Measurements from ENCODE around the gene PDE7B.
A peak's percentile ranks its signal among the peaks of the same experiment; 100 is the strongest.

PDE7B gene

GRCh38 chr6:135851442-135852271 lies at the start of gene PDE7B:
PDE7B (plus strand) TSS chr6:135851701.
- peak; percentile 35 for DNase-seq (ENCODE audit: low spot score)

DNA sequence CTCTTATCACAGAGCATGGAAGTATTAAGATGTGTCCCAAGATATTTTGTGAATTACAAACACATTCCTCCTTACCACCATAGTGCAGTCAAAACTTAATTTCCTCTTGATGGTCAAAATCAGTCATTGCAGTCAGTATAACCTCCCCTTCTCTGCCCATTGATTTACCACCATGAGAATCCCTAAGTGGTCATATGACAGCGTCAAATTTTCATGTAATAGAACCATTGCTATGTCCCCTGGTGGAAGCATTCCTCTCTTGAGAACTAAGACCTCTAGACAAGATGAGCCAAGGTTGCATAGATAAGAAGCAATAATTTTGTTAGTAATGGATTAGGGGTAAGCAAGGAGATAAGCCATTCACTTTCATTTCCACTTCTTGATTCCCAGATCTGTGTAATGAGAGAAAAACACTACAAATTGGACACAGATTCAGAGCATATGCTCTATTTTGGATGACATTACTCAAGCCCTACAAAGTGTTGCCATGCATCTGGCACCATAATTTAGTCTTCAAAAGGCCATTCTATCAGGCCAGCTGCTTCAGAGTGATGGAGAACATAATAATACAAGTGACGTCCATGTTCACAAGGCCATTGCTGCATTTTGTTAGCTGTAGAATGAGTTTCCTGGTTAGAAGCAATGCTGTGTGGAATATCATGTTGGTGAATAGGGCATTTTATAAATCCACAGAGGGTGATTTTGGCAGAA lies 49.6 kb upstream of the PDE7B start:
- no peak for DNase-seq (ENCODE audit: low spot score)

GRCh38 chr6:135810486-135810885 lies 41.0 kb upstream of the PDE7B start:
- no peak for DNase-seq (ENCODE audit: low spot score)

DNA sequence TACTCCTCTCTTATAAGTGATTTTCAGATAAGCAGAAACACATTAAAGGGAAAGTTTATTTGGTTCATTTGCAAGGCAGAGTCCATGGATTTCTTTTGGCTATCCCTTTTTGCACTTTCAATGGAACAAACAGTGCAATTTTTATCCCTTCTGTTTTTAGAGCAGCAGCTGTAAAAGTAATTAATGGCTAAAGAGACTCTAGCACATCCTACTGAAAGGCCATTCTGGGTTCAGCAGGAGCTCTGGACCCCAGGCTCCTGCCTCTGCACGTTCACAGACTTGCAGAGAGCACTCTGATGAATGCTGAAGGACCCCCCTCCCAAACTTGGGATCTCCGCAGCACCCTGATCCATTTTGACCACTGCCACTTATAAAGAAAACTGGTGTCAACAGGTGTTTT lies 40.3 kb upstream of the PDE7B start:
- DNase-seq (ENCODE audit: low spot score), result no peak

GRCh38 chr6:135811644-135812526 lies 39.6 kb upstream of the PDE7B start:
- no peak for DNase-seq (ENCODE audit: low spot score)

GRCh38 chr6:135813401-135813800 lies 38.1 kb upstream of the PDE7B start:
- DNase-seq (ENCODE audit: low spot score), result no peak

- DNase-seq (ENCODE audit: low spot score), result no peak
These were observed 37.5 kb upstream of the PDE7B start for GRCh38 chr6:135814043-135814442.

GRCh38 chr6:135815216-135815615 lies 36.3 kb upstream of the PDE7B start:
- DNase-seq (ENCODE audit: low spot score), result no peak

DNA sequence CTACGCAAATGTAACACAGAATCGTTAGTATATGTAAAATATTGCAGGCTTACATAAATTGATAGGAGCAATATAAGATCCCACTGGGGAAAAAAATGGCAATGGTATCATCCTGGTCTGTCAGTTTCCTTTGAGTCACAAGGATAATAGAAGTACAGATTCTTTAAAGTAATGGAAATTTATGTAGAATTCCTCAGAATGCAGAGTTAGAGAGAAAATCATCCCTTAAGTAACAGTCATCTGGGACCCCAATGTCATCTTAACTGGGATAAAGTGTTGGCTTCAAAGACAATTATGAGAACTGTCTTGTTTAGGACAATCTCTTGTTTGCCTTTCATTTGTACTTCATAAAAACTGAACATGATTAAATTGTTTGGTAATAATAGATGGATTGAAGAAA lies 34.5 kb upstream of the PDE7B start:
- no peak for DNase-seq (ENCODE audit: low spot score)

DNA sequence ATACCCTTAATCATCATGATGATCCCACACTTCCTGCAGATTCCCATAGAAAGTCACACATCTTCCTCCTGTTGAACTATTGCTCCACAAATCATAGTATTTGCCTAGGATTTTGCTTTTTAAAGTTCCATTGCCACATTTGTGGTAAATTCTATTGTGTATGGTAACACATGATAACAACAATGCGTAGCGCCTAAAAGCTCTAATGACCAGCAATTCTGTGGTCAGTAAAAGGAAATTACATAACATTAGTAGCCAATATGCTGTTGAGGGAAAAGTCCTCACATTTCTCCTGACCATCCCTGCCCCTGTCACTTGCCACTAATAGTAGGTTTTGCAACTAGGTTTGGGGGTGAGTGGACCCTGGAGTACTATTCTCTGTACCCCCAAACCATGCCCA lies 31.8 kb upstream of the PDE7B start:
- DNase-seq (ENCODE audit: low spot score), result no peak

- DNase-seq (ENCODE audit: low spot score), result no peak
These were observed 31.2 kb upstream of the PDE7B start for GRCh38 chr6:135820340-135820739.

- no peak for DNase-seq (ENCODE audit: low spot score)
These were observed 27.6 kb upstream of the PDE7B start for GRCh38 chr6:135823851-135824250.

DNA sequence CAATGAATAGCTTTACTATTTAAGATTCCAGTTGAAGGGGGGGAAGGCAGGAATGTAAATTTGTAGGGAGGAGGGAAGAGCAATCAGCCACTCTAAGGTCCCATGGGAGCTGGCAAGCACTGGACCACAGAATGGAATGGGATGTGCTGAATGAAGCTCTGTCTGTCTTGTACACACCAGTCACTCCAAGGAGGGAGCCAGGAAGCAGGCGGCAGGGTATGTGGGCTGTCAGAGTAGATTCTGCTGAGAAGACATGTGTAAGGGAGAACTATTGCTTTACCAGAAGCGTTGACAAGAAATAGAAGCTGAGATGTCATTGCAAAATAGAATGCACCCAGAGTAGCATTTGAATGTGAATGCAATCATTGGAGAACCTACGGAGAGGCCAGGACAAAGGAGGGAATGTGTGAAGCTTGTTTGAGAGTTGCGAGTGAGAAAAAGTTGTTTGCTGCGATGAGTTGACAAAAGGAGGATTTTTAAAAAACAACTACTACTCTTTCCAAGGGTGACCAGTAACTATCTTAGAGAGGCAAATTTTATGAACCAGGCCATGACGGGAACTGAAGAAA lies 25.2 kb upstream of the PDE7B start:
- no peak for DNase-seq (ENCODE audit: low spot score)

- DNase-seq (ENCODE audit: low spot score), result no peak
These were observed 23.5 kb upstream of the PDE7B start for GRCh38 chr6:135828021-135828420.

DNA sequence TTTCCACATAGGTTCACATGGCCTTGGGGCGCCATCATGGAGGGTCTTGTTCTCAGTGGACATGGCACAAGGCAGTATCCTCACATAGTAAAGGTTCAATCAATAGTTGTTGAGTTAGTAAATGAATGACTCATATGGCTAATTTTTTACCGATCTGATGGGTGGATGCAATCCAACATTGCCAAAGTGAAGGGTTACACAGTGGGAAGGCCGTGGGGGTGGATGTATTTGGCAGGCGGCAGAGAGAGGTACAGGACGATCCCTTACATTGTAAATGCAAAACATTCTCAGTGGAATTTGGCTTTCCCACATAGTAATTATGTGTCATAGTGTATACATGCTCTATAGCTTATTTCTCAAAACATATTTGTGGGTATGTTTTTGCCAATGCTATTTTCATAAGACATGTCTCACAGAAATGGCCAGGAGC lies 21.0 kb upstream of the PDE7B start:
- DNase-seq (ENCODE audit: low spot score), result no peak

DNA sequence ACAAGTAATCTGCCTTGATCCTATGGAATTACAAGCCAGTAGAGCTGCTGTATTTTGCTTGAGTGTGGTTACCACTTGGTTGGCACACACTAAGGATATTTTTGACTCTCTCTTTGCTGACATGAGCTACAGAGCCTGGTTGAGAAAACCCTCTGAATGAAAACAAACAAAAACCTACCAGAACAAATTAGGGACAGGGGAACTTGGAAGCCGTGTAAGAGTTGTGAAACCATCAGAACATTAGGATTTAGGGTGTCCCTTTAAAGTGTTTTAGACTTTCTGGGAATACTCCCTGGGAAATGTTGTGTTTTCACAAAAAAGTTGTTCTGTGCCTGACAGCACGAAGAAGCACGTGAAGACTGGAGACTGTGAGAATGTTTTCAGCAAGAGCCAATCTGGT lies 20.5 kb upstream of the PDE7B start:
- DNase-seq (ENCODE audit: low spot score), result no peak

DNA sequence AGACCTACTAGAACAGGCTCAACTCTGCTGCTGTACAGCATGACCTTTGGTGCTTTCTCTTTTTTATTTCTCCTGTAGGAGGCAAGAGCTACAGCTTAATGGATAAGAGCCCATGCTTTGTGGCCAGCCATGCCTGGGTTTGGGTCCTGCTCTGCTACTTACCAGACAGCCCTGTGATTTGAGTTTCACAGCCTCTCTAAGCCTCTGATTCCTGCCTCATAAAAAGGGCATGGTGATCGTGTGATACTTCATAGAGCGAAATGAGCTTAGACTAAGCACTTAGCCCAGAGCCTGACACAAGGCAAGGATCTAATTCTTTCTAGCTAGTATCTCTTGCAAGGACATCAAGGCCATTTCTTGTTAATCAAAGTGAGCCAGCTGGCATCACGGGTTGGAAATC lies 19.3 kb upstream of the PDE7B start:
- DNase-seq (ENCODE audit: low spot score), result no peak

GRCh38 chr6:135833771-135834170 lies 17.7 kb upstream of the PDE7B start:
- DNase-seq (ENCODE audit: low spot score), result no peak

- DNase-seq (ENCODE audit: low spot score), result no peak
These were observed 13.6 kb upstream of the PDE7B start for GRCh38 chr6:135837735-135838449.

- no peak for DNase-seq (ENCODE audit: low spot score)
These were observed 12.4 kb upstream of the PDE7B start for GRCh38 chr6:135839121-135839520.

DNA sequence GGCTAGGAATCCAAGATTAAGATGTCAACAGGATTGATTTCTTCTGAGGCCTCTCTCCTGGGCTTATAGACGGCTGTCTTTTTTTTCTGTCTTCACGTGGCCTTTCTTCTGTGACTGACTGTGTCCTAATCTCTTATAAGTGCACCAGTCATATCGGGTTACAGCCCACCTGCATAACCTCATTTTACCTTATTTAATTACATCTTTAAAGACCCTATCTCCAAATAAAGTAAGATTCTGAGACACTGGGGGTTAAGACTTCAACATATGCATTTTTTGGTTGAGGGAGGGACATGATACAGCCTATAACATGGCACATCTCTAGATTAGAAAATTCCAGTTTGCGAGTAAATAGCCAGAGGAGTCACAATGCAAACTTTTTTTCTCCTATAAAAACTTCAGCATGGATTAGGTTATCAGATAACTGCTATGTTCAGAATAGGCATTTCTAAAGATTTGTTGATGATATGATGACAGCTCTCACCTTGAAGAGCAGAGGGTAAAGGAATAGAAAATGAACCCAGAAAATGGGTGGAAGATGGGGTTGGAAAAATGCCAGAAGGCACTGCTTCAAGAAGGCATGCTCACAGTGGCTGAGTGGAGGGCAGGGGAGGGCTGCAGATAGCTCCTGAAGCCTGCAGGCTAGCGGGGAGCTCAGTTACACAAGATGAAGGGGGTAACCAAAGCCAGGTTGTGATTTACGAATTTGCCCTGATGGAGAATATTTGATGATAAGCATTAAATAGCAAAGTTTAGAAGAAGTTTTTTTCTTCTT lies 8.7 kb upstream of the PDE7B start:
- no peak for DNase-seq (ENCODE audit: low spot score)
